Measurements from ENCODE around the gene SPRN. TPM values are rescaled to one million over a fixed set of nuclear protein-coding genes. Genes with fewer than 3 reads are reported as not detected.

SPRN gene
- total RNA-seq, 1 experiment from 2014 or later: not detected

DNA sequence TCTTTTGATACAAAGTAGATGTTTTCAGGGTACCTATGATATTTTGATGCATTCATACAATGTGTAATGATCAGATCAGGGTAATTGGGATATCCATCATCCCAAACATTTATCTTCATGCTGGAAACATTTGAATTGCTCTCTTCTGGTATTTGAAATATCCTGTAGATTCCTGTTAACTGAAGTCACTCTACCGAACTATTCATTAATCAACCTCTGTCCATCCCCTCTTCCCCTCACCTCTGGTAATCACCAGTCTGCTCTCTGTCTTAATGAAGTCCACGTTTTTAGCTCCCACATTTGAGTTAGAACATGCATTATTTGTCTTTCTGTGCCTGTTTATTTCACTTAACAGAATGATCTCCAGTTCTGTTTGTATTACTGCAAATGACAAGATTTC is 19.2 kb downstream of the SPRN start:
- H3K27ac ChIP-seq (ENCODE audit: low read depth, low read length, poor library complexity, severe bottlenecking): no peak overlapping the region
- POLR2A ChIA-PET (ENCODE audit: low non-redundant PET): no interaction called here
- CTCF ChIA-PET: no interaction called here
- peaks cover 6% of the 10 kb centered on the region for H3K9me3 ChIP-seq (ENCODE audit: low read depth, low read length, poor library complexity, severe bottlenecking)
- DNase-seq (ENCODE audit: low spot score): no peak
- H3K4me1 ChIP-seq (ENCODE audit: insufficient read depth, low read length, poor library complexity, severe bottlenecking): no peaks in the 10 kb centered on the region
- H3K4me3 ChIP-seq (ENCODE audit: low read depth, low read length, poor library complexity, severe bottlenecking): no peak overlapping the region
- H3K36me3 ChIP-seq (ENCODE audit: insufficient read depth, low read length, poor library complexity, severe bottlenecking): peaks cover 72% of the 10 kb centered on the region
- no TSS peak for BruUV-seq (replicated peaks)
- no peak for TF ChIP-seq EZH2 (IDR thresholded peaks at IDR 0.05; ENCODE audit: borderline replicate concordance, low read depth, low read length, poor library complexity, severe bottlenecking)
- TF ChIP-seq, protein P1, sequence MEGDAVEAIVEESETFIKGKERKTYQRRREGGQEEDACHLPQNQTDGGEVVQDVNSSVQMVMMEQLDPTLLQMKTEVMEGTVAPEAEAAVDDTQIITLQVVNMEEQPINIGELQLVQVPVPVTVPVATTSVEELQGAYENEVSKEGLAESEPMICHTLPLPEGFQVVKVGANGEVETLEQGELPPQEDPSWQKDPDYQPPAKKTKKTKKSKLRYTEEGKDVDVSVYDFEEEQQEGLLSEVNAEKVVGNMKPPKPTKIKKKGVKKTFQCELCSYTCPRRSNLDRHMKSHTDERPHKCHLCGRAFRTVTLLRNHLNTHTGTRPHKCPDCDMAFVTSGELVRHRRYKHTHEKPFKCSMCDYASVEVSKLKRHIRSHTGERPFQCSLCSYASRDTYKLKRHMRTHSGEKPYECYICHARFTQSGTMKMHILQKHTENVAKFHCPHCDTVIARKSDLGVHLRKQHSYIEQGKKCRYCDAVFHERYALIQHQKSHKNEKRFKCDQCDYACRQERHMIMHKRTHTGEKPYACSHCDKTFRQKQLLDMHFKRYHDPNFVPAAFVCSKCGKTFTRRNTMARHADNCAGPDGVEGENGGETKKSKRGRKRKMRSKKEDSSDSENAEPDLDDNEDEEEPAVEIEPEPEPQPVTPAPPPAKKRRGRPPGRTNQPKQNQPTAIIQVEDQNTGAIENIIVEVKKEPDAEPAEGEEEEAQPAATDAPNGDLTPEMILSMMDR (conservative IDR thresholded peaks at IDR 0.05; ENCODE audit: low read depth, low read length): no peak
- H3K27me3 ChIP-seq (replicated peaks; ENCODE audit: insufficient read depth, low read depth, low read length, poor library complexity): no peaks in the 10 kb centered on the region
- intact Hi-C loops (cut with micrococcal nuclease; ENCODE audit: unreplicated experiment): no loop called here

DNA sequence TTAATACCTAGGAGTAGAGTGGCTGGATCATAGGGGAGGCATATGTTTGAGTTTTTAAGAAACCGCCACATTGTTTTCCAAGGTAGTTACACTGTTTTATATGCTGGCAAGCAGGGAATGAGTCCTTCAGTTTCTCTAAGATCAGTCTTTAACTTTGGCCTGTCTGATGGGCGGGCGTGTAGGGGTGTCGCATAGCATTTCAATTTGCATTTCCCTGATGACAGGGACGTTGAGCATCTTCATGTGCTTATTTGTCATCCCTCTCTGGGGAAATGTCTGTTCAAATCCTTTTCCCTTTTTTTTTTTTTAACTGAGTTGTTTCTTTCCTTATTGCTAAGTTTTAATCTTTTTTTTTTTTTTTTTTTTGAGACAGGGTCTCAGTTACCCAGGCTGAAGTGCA is 20.6 kb downstream of the SPRN start:
- H3K27me3 ChIP-seq (replicated peaks; ENCODE audit: insufficient read depth, low read depth, low read length, poor library complexity): no peaks in the 10 kb centered on the region
- POLR2A ChIA-PET (ENCODE audit: low non-redundant PET): no interaction called here
- CTCF ChIA-PET: no interaction called here
- H3K9me3 ChIP-seq (ENCODE audit: low read depth, low read length, poor library complexity, severe bottlenecking): no peaks in the 10 kb centered on the region
- peaks cover 67% of the 10 kb centered on the region for H3K36me3 ChIP-seq (ENCODE audit: insufficient read depth, low read length, poor library complexity, severe bottlenecking)
- BruUV-seq (replicated peaks): no TSS peak
- H3K27ac ChIP-seq (ENCODE audit: low read depth, low read length, poor library complexity, severe bottlenecking): no peak overlapping the region
- intact Hi-C loops (cut with micrococcal nuclease; ENCODE audit: unreplicated experiment): no loop called here
- no peak overlapping the region for H3K4me3 ChIP-seq (ENCODE audit: low read depth, low read length, poor library complexity, severe bottlenecking)
- DNase-seq (ENCODE audit: low spot score): no peak
- H3K4me1 ChIP-seq (ENCODE audit: insufficient read depth, low read length, poor library complexity, severe bottlenecking): no peaks in the 10 kb centered on the region
- TF ChIP-seq EZH2 (IDR thresholded peaks at IDR 0.05; ENCODE audit: borderline replicate concordance, low read depth, low read length, poor library complexity, severe bottlenecking): no peak
- TF ChIP-seq, protein P1 (conservative IDR thresholded peaks at IDR 0.05; ENCODE audit: low read depth, low read length): no peak

GRCh38 chr10:133403359-133403758 is 21.1 kb downstream of the SPRN start:
- POLR2A ChIA-PET (ENCODE audit: low non-redundant PET): no interaction called here
- CTCF ChIA-PET: no interaction called here
- H3K36me3 ChIP-seq (ENCODE audit: insufficient read depth, low read length, poor library complexity, severe bottlenecking): peaks cover 67% of the 10 kb centered on the region

More at GRCh38 chr10:133403359-133403758, 21.1 kb downstream of the SPRN start:
- BruUV-seq (replicated peaks): no TSS peak
- no peak overlapping the region for H3K4me3 ChIP-seq (ENCODE audit: low read depth, low read length, poor library complexity, severe bottlenecking)
- DNase-seq (ENCODE audit: low spot score): no peak
- intact Hi-C loops (cut with micrococcal nuclease; ENCODE audit: unreplicated experiment): no loop called here
- H3K27ac ChIP-seq (ENCODE audit: low read depth, low read length, poor library complexity, severe bottlenecking): no peak overlapping the region
- H3K4me1 ChIP-seq (ENCODE audit: insufficient read depth, low read length, poor library complexity, severe bottlenecking): no peaks in the 10 kb centered on the region
- TF ChIP-seq, protein P1 (conservative IDR thresholded peaks at IDR 0.05; ENCODE audit: low read depth, low read length): no peak
- TF ChIP-seq EZH2 (IDR thresholded peaks at IDR 0.05; ENCODE audit: borderline replicate concordance, low read depth, low read length, poor library complexity, severe bottlenecking): no peak
- no peaks in the 10 kb centered on the region for H3K27me3 ChIP-seq (replicated peaks; ENCODE audit: insufficient read depth, low read depth, low read length, poor library complexity)
- H3K9me3 ChIP-seq (ENCODE audit: low read depth, low read length, poor library complexity, severe bottlenecking): no peaks in the 10 kb centered on the region

All from A673 (cell line).